NCI-H2196 (cell line): ENCODE measurements around the gene LRRC8D.
"Not testable (repeated sequence)": the region's sequence is repeated elsewhere in the genome, so short reads cannot be mapped to it uniquely, and the experiment has no call there.

Experiments used
- DNase-seq: peaks from one replicate; lab custom pipeline; 2025; ENCODE audit not compliant: unreplicated experiment; lab: John Stamatoyannopoulos, UW

Gene LRRC8D

DNA sequence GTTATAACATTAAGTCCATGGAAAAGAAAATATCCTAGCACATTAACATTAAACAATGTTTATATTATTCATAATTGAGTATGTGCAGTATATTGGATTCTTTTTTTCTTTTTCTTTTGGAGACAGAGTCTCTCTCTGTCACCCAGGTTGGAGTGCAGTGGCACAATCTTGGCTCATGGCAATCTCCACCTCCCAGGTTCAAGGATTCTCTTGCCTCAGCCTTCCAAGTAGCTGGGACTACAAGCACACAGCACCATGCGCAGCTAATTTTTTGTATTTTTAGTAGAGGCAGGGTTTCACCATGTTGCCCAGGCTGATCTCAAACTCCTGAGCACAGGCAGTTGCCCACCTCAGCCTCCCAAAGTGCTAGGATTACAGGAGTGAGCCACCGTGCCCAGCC, 162.0 kb downstream of the LRRC8D start:
- DNase-seq = not testable (repeated sequence)

DNA sequence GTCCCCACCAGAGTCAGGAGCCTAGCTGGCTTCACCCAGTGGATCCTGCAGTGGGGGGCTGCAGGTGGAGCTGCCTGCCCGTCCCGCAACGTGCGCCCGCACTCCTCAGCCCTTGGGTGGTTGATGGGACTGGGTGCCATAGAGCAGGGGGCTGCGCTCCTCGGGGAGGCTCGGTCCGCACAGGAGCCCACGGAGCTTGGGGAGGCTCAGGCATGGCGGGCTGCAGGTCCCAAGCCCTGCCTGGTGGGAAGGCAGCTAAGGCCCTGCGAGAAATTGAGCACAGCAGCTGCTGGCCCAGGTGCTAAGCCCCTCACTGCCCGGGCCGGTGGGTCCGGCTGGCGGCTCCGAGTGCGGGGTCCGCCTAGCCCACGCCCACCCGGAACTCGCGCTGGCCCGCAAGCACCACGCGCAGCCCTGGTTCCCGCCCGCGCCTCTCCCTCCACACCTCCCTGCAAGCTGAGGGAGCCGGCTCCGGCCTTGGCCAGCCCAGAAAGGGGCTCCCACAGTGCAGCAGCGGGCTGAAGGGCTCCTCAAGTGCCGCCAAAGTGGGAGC, 163.8 kb downstream of the LRRC8D start:
- not testable (repeated sequence) for DNase-seq

DNA sequence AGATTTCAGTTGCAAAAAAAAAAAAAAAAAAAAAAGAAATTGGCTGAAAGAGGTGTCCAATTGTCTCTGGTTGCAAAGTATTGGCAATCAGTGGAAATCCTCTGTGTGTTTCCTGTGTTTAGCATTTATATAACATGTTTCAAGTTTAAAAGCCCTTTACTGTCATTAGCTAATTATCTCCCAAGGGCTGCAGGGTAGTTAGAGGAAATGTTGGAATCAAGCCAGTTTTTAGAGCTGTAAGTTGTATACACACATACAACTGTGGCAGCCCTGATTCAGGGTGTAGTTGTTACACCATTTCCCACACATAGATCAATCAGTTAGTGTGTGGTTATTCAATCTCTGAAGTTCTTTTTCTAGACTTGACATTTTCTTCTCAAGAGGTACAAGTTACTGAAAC, 165.2 kb downstream of the LRRC8D start:
- peak; percentile 15 for DNase-seq
